GM18508 (cell line): ENCODE results near the gene ZNF226.
A peak's percentile ranks its signal among the peaks of the same experiment; 100 is the strongest.
"Not testable (repeated sequence)": the region's sequence is repeated elsewhere in the genome, so short reads cannot be mapped to it uniquely, and the experiment has no call there.

Source experiments
- ATAC-seq: cut with Tn5 transposase; IDR thresholded peaks from one replicate; pipeline ENCODE4 v1.9.1; 2021; ENCODE audit warnings: moderate number of reproducible peaks; ENCODE audit not compliant: insufficient read depth, unreplicated experiment

ZNF226 gene

DNA sequence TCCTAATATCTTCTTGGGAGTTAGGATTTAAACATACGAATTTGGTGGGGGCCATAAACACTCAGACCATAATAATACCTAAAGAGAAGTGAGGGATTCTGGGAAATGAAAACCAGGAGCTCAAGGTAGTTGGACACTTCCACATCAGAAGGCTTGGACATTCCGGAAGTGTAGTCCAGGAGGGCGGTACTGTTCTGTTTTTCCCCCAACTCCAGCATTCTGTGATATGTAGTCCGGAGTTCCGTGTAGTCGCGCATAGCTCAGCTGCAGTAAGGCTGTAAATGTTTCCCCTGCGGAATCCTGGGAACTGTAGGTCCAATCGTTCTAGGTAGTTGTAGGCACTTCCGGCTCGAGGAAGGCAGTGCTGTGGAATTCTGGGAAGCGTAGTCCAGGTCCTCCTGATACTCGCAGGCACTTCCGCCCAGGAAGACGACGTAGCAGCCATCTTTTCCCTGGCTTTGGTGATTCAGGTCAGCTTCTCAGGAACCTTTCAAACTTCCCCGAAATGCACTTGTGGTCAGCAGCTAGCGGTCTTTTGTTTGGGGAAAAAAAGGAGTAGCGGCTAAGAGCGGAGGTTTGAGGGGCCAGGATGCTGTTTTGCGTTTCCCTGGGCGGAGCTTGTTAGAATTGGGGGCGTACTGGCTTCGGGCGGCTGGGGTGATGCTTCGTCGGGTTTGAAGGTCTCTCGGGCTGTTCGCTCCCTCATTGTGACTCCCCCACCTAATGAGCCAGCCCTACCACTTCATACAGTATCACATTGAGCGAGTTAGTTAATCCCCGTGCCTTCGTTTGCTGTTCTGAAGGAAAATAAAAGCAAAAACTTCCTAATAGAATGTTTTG, at the start of gene ZNF226:
TSS of gene ZNF226 (plus strand) at position 428 of the 840 bp plus-strand sequence. CDS start 4,981 bp downstream, outside the sequence.
- ATAC-seq = peak; percentile 66

DNA sequence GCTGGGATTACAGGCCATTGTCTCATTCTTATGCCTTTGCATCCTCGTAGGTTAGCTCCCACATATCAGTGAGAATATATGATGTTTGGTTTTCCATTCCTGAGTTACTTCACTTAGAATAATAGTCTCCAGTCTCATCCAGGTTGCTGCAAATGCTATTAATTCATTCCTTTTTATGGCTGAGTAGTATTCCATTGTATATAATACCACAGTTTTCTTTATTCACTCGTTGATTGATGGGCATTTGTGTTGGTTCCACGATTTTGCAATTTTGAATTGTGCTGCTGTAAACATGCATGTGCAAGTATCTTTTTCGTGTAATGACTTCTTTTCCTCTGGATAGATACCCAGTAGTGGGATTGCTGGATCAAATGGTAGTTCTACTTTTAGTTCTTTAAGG, 43.7 kb upstream of the ZNF226 start:
- not testable (repeated sequence) for ATAC-seq

DNA sequence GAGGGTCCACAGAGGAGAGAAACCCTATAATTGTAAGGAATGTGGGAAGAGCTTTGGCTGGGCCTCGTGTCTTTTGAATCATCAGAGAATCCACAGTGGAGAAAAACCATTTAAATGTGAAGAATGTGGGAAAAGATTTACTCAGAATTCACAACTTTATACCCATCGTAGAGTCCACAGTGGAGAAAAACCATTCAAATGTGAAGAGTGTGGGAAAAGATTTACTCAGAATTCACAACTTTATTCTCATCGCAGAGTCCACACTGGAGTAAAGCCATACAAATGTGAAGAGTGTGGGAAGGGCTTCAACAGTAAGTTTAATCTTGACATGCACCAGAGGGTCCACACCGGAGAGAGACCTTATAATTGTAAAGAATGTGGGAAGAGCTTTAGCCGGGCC, 32.9 kb upstream of the ZNF226 start:
- no peak for ATAC-seq

DNA sequence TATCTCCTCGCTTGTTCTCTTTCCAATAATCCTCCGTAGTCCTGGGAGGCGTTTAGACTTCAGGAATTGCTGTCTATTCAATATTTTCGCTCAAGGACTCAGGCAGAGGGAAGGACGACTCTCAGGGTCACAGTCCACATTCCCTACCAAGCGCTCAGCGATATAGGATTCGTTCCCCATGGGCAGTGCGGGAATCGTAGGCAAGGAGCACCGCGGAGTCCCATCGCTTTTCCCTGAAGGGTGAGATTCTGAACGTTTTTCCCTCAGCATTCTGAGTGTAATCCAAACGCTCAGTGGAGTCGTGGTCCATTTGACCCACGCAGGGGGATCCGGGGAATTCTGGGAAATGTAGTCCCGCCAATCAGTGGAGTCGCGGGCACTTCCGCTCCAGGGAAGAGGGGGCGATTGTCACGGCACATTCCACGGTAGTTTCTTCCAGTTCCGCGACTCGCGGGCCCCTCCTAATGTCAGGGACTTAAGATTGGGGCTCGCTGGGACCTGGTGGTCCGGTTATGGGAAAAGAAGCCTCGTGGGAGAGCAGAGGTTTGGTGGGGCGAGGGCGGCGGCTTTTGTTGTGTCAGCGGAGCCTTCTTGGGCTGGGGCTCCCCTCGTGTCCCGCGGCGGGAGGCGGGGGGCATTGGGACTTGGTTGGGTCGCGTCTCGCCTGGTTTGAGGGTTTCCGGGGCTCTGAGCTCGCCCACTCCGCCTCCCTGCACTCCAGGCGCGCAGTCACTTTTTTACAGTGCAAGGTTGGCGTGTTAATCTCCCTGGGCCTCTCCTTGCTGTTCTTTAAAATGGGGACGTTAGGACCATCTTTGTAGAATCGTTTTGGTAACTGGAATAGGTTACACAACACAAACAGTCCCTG, 23.5 kb upstream of the ZNF226 start, which contains the start of gene ZNF234:
TSS of gene ZNF234 (plus strand) at position 364 of the 868 bp plus-strand sequence. CDS start 3,079 bp downstream, outside the sequence.
- no peak for ATAC-seq

DNA sequence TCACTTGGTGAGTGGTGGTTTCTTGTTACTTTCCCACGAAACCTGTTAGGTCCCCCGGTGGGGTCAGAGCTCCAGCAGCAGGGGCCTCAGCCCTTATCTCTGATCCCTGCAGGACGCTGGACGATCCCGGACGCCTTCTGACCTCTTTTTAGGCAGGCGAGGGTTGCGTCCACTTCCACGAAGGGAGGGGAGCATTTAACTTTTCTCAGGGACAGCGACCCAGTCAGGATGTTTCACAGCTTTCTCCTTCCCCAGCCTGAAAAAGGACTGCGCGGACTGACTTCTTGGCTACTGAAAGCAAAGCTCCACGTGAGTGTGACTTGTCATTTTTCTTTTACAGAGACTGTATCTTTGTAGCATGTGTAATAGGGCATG, 22.9 kb upstream of the ZNF226 start:
- no peak for ATAC-seq

DNA sequence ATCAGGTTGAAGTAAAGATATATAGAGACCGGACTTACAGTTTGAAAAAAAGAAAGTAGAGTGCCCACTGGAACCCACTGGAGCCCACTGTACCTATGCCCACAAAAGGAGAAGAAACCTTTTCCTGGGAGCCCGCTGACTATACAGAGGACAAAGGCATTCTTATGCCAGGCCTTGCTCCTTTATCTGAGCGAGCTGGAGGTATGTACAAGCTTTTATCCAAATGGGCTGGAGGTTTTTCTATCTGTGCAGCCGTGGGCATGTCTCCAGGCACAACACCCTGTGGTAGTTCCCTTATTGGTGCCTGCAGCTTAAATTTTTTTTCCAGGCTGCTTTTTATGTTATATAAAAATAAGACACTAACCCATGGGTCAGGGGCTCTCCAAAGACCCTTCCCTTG, 15.1 kb upstream of the ZNF226 start:
- ATAC-seq = no peak

DNA sequence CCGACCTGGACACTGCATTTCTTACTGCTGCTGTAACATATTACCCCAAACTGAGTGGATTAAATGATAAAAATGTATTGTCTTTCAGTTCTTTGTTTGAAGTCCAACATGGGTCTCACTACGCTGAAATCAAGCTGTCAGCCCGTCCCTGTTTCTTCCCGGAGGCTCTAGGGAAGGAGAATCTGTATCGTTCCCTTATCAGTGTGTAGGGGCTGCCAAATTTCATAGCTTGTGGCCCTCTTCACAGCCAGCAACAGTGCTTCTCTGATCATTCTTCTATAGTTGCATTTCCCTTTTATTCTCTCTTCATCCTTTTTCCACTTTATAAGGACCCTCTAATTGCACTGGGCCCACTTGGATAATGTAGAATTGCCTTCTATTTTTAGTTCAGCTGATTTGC, 13.4 kb upstream of the ZNF226 start:
- no peak for ATAC-seq

DNA sequence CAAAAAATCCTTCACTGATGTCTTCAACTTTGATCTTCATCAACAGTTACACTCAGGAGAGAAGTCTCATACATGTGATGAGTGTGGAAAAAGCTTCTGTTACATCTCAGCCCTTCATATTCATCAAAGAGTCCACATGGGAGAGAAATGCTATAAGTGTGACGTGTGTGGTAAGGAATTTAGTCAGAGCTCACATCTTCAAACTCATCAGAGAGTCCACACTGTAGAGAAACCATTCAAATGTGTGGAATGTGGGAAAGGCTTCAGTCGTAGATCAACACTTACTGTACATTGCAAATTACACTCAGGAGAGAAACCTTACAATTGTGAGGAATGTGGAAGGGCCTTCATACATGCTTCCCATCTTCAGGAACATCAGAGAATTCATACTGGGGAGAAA, 8.4 kb upstream of the ZNF226 start:
- ATAC-seq = no peak

DNA sequence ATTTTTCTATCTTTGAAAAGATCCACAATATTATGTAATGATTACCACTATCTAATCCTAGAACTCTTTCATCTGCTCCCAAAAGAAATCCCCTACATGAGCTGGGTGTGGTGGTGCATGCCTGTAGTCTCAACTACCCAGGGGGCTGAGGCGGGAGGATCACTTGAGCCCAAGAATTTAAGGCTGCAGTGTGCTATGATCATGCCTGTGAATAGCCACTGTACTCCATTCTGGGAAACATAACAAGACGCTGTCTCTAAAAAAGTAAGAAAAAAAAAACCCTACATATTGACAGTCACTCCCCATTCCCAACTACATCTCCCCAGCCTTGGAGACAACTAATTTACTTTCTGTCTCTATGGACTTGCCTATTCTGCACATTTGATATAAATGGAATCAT, 1.1 kb upstream of the ZNF226 start:
- ATAC-seq = no peak

DNA sequence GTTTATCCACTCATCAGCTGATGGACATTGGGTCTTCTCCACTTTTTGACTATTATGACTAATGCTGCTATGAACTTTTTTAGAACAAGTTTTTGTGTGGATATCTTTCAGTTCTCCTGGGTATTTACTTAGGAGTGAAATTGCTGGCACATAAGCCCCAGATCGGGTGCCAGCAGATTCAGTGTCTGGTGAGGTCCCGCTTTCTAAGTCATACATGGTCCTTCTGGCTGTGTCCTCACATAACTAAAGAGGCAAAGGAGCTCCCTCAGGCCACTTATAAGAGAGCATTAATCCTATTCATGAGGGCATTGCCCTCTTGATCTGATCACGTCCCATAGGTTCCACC, 600 bp upstream of the ZNF226 start:
- no peak for ATAC-seq

DNA sequence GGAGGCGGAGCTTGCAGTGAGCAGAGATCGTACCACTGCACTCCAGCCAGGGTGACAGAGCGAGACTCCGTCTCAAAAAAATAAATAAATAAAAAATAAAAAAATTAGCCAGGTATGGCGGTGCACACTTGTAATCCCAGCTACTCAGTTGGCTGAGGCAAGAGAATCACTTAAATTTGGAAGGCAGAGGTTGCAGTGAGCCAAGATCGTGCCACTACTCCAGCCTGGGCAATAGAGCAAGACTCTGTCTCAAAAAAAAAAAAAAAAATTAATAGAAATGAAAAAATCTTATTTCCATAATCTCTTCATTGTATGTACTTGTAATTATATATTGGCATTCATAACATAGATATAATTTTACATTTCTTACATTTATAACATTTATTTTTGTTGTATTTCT, 5.8 kb downstream of the ZNF226 start:
- not testable (repeated sequence) for ATAC-seq

DNA sequence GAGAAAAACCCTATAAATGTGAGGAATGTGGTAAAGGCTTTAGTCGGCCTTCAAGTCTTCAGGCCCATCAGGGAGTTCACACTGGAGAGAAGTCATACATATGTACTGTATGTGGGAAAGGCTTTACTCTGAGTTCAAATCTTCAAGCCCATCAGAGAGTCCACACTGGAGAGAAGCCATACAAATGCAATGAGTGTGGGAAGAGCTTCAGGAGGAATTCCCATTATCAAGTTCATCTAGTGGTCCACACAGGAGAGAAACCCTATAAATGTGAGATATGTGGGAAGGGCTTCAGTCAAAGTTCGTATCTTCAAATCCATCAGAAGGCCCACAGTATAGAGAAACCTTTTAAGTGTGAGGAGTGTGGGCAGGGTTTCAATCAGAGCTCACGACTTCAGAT, 11.7 kb downstream of the ZNF226 start:
- ATAC-seq = no peak

DNA sequence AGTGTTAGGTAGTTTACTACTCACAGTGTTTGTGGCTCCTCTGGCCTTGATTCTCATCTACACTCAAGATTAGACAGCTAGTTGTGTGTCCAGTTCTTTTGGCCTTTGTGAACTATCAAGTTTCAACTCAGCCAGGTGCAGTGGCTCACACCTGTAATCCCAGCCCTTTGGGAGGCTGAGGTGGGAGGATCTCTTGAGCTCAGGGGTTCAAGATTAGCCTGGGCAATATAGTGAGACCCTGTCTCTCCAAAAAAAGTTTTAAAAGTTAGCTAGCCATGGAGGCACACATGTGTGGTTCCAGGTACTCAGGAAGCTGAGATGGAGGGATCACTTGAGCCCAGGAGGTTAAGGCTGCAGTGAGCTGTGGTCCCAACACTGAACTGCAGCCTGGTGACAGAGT, 16.1 kb downstream of the ZNF226 start:
- ATAC-seq = no peak

DNA sequence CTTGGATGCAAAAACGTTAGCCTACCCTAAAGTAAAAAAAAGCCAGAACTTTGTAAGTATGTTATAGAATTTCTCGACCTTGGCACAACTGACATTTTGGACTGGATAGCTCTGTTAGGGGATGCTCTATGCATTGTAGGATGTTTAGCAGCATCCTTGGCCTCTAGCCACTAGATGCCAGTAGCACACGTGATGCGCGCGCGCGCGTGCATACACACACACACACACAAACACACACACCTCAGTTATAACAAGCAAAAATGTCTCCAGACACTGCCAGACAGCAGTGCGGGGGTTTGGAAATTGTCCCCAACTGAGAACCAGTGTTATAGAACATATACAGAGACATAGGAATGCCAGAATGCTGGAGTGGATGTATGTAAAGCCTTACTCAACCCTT, 17.2 kb downstream of the ZNF226 start:
- ATAC-seq = no peak

DNA sequence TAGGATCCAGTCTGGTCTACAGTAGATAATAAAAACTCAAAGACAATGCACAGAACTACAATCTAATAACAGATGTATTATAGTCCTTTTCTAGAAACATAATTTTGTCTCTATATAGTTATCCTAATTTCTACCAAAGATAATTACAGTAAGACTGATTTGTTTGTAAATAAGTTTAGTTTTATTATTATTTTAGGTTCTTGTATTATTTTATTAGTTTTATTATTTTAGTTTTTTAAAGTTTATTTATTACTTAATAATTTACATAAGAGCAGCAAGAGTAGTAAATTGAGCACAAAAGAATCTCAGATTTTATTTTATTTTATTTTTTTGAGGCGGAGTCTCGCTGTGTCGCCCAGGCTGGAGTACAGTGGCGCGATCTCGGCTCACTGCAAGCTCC, 25.1 kb downstream of the ZNF226 start:
- ATAC-seq = no peak

DNA sequence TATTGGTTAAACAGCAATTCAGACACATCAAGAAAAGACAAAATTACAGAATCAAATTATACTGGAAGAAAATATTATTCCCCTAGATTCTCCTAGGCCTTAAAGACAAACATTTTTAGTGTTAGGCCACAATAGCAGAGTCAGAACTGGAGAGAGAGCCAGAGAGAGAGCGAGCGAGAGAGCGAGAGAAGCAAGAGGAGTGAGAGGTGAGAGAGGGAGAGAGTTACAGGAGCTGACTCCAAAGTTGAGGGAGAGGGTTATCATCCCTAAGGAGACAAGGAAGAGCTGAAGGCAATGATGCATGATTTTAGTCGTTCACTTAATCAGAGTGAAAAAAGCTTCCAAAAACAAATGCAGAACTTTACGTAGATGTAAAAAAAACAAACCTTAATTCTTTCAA, 27.2 kb downstream of the ZNF226 start:
- ATAC-seq = no peak

DNA sequence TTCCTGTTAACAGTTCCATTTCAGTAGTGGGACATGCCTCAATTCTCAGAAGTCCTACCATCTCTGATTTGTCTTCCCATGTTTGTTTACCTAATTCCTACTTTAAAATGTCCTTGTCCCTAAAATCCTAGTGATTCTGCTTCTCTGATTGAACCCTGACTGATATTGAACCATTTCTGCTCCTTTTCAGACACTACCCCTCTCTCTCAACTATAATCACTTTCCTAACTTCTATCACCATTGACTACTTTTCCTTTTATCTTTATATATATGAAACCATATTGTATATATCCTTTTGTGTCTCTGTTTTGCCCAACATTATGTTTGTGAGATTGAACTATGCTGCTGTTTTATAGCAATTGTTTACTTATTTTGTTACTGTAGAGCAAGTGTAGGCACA, 31.9 kb downstream of the ZNF226 start:
- no peak for ATAC-seq

DNA sequence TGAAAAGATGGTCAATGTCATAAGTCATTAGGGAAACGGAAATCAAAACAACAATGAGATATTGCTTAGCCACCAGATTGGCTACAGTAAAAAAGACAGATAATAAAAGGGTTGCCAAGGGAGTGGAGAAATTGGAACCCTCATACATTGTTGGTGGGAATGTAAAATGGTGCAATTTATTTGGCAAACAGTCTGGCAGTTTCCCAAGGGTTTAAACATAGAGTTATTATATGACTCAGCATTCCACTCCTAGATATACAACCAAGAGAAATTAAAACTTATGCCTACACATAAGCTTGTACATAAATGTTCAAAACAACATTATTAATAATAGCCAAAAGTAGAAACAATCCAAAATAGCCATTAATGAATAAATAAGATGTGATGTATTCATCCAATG, 37.6 kb downstream of the ZNF226 start:
- no peak for ATAC-seq

DNA sequence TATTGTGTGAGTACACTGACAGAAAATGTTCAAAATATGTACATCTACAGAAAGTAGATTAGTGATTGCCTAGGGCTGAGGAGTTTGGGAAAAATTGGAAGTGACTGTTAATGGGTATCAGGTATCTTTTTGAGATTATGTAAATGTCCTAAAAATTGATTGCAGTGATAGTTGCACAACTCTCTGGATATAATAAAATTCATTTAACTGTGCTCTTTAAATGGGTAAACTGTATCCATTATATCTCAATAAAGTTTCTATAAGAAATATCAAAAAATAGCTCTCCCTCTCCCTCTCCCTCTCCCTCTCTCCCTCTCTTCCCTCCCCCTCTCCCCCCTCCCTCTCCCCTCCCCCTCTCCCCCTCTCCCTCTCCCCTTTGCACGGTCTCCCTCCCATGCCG, 38.1 kb downstream of the ZNF226 start:
- no peak for ATAC-seq

DNA sequence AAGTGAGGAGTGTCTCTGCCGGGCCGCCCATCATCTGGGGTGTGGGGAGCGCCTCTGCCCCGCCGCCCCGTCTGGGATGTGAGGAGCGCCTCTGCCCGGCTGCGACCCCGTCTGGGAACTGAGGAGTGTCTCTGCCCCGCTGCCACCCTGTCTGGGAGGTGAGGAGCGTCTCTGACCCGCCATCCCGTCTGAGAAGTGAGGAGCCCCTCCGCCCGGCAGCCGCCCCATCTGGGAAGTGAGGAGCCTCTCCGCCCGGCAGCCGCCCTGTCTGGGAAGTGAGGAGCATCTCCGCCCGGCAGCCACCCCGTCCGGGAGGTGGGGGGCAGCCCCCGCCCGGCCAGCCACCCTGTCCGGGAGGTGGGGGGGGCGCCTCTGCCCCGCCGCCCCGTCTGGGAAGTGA, 39.0 kb downstream of the ZNF226 start:
- not testable (repeated sequence) for ATAC-seq

DNA sequence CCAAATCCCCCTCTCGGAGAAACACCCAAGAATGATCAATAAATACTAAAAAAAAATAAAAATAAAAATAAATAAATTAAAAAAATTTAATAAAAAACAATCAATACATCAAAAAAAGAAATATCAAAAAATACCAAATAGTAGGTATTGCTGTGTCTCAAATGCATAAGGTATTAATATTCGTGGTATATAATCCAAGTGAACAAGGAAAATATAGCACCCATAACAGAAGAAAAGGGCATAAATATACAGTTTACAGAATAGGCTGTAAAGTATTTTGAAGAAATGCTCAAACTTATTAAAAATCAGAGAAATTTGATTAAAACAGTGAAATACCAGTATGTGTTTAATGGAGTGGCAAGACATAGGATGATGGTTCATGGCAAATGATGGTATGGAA, 39.9 kb downstream of the ZNF226 start:
- no peak for ATAC-seq
